ENCODE measurements around the gene CAPS. TPM values are rescaled to one million over a fixed set of nuclear protein-coding genes. Genes with fewer than 3 reads are reported as not detected.
A peak's percentile ranks its signal among the peaks of the same experiment; 100 is the strongest.

Gene CAPS
- total and polyA plus RNA-seq, 10 donors: 14.7 to 61.8 (median 18.7) TPM

DNA sequence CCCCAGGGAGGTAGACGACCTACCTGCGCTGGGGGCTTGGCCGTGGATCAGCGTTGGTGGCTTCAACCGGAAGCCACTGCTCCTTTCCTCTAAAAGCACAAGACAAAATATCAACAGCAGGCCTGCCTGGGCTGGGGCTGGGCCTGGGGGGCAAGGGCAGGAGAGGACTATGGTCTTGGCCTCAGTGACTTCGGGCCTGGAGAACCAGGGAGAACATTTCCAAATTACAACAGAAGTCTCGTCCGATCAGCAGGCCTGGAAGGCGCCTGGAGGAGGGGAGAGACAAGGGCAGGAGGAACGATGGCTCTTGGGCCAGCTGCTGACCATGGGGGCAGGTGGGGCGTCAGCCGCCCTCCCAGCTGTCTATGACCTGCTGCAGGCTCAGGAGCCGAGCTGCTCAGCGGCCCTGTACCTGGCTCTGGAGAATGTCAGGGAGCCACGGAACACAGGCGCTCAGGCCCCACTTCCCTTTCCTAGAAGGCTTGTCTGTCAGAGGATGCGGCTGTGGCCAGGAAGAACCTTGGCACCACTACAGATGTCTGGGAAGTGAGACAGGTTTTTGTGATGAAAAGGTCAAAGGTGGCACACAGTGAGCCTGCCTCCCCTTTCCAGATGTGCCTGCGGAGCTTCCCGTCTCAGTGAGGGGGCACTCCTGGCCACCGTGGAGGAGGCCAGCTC is 19.5 kb downstream of the CAPS start:
- TF ChIP-seq, protein P1, sequence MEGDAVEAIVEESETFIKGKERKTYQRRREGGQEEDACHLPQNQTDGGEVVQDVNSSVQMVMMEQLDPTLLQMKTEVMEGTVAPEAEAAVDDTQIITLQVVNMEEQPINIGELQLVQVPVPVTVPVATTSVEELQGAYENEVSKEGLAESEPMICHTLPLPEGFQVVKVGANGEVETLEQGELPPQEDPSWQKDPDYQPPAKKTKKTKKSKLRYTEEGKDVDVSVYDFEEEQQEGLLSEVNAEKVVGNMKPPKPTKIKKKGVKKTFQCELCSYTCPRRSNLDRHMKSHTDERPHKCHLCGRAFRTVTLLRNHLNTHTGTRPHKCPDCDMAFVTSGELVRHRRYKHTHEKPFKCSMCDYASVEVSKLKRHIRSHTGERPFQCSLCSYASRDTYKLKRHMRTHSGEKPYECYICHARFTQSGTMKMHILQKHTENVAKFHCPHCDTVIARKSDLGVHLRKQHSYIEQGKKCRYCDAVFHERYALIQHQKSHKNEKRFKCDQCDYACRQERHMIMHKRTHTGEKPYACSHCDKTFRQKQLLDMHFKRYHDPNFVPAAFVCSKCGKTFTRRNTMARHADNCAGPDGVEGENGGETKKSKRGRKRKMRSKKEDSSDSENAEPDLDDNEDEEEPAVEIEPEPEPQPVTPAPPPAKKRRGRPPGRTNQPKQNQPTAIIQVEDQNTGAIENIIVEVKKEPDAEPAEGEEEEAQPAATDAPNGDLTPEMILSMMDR (IDR thresholded peaks at IDR 0.05 in 8 of 11, conservative IDR thresholded peaks at IDR 0.05 in 3 of 11): no peak
- H3K27ac ChIP-seq: no peak overlapping the region
- no peaks in the 10 kb centered on the region for H3K9me3 ChIP-seq
- peaks cover 3 to 100% (median 63%) of the 10 kb centered on the region in 6 donors for H3K36me3 ChIP-seq
- intact Hi-C loops (cut with DNase I; ENCODE audit: low total_unique reads): no loop called here
- no peaks in the 10 kb centered on the region for H3K27me3 ChIP-seq (replicated peaks in 1 of 7)
- DNase-seq: no peak
- H3K4me1 ChIP-seq: peaks cover 6 to 33% (median 17%) of the 10 kb centered on the region in 6 donors
- no peak overlapping the region for H3K4me3 ChIP-seq
- WGBS, 5 donors: 84 to 95% (median 89%) methylated on average over 20 of the region's 20 CpGs

DNA sequence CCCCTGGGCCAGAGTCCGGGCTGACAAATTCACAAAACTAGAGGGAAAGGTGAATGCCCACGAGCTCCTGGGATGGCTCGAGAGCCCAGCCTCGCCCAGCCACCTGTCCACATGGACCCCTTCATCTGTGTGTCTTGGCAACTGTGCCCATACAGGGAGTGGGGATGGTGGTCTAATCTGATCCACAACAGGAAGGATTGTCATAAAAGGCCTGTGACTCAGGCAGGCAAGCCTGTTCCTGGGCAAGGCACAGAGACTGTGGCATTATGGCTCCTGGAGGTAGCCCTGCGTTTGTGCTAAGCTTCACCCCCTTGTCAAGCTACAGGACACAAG is 20.0 kb downstream of the CAPS start:
- Histone ChIP-seq H3K27ac (peak overlapping the region in 1 of 8 donors; percentile 60), H3K4me1 (peaks cover 6 to 33% (median 17%) of the 10 kb centered on the region in 6 donors), H3K4me3 (no peak overlapping the region), H3K9me3 (no peaks in the 10 kb centered on the region), H3K27me3 (replicated peaks in 1 of 7) (no peaks in the 10 kb centered on the region), H3K36me3 (peaks cover 0 to 100% (median 63%) of the 10 kb centered on the region in 6 donors)
- WGBS, 5 donors: 89 to 98% (median 93%) methylated on average over 5 of the region's 5 CpGs
- no peak for DNase-seq
- TF ChIP-seq POLR2AphosphoS5 (IDR thresholded peaks at IDR 0.05) (no peak), POLR2A (IDR thresholded peaks at IDR 0.05) (no peak)
- TF ChIP-seq, protein P1 (IDR thresholded peaks at IDR 0.05 in 8 of 11, conservative IDR thresholded peaks at IDR 0.05 in 3 of 11): no peak
- intact Hi-C loops (cut with DNase I; ENCODE audit: low total_unique reads): no loop called here

- intact Hi-C loops (cut with DNase I; ENCODE audit: low total_unique reads): no loop called here
- no peaks in the 10 kb centered on the region for H3K9me3 ChIP-seq
- H3K27ac ChIP-seq: peak overlapping the region; percentile 5 to 70 (median 52)
- TF ChIP-seq POLR2AphosphoS5 (IDR thresholded peaks at IDR 0.05) (peak in 1 of 3 donors; percentile 66), POLR2A (IDR thresholded peaks at IDR 0.05) (no peak)
- TF ChIP-seq, protein P1 (IDR thresholded peaks at IDR 0.05 in 8 of 11, conservative IDR thresholded peaks at IDR 0.05 in 3 of 11): no peak
- H3K36me3 ChIP-seq: peaks cover 0 to 100% (median 63%) of the 10 kb centered on the region in 6 donors
- no peak for DNase-seq
- H3K4me1 ChIP-seq: peaks cover 6 to 33% (median 17%) of the 10 kb centered on the region in 6 donors
- H3K27me3 ChIP-seq (replicated peaks in 1 of 7): no peaks in the 10 kb centered on the region
- WGBS, 5 donors: 65 to 80% (median 73%) methylated on average over 16 of the region's 16 CpGs
- H3K4me3 ChIP-seq: no peak overlapping the region
Measured at GRCh38 chr19:5934774-5935472, 20.9 kb downstream of the CAPS start.
